Keratinocyte (primary cell): ENCODE results near the gene SCFD2. TPM values are rescaled to one million over a fixed set of nuclear protein-coding genes. Genes with fewer than 3 reads are reported as not detected.
A peak's percentile ranks its signal among the peaks of the same experiment; 100 is the strongest.

Experiments
- DNase-seq: peaks from one replicate; pipeline ENCODE4 v3.0.0-alpha.2; 2011; ENCODE audit warnings: low read depth, missing footprints, low spot score
- FAIRE-seq: peaks from 2 replicates; lab custom pipeline; 2011; peaks lifted over from hg19 to GRCh38; lab: Jason Lieb, UNC
- H2AFZ ChIP-seq: 2 replicates; pipeline ENCODE4 v1.6.0; 2012; ENCODE audit warnings: low read length, control low read depth, inconsistent platforms; ENCODE audit not compliant: control insufficient read depth
- H3K27ac ChIP-seq: 2 replicates; pipeline ENCODE4 v1.5.1; 2011; ENCODE audit warnings: low read length; ENCODE audit not compliant: control insufficient read depth, insufficient read depth
- H3K27me3 ChIP-seq: 3 replicates; pipeline ENCODE4 v1.6.0; 2011; ENCODE audit warnings: low read length; ENCODE audit not compliant: control insufficient read depth, insufficient read depth; ENCODE audit errors: extremely low read depth
- H3K36me3 ChIP-seq, 2 experiments: 2 replicates in 1 of 2; 3 replicates in 1 of 2; pipeline ENCODE4 v1.5.1; 2011; ENCODE audit warnings: low read length in 2 of 2, mild to moderate bottlenecking in 1 of 2; ENCODE audit not compliant: control insufficient read depth in 2 of 2, insufficient read depth in 2 of 2; ENCODE audit errors: extremely low read depth in 1 of 2
- H3K4me1 ChIP-seq: 3 replicates; pipeline ENCODE4 v1.5.1; 2011; ENCODE audit warnings: low read length; ENCODE audit not compliant: control insufficient read depth, insufficient read depth; ENCODE audit errors: extremely low read depth
- H3K4me2 ChIP-seq: 3 replicates; pipeline ENCODE4 v1.6.0; 2011; ENCODE audit warnings: low read depth, low read length; ENCODE audit not compliant: control insufficient read depth, insufficient read depth; ENCODE audit errors: extremely low read depth
- H3K4me3 ChIP-seq, 3 experiments: fragments of 200-600 bp in 1 of 3; sonication (generic) in 1 of 3; 2 replicates in 2 of 3; 3 replicates in 1 of 3; pipeline ENCODE4 v1.5.1; 2011 to 2016; ENCODE audit warnings: low read length in 3 of 3, mild to moderate bottlenecking in 3 of 3, control low read depth in 2 of 3, inconsistent platforms in 1 of 3, low read depth in 1 of 3, mixed read lengths in 1 of 3, mixed run types in 1 of 3, moderate library complexity in 1 of 3; ENCODE audit not compliant: control insufficient read depth in 2 of 3, insufficient read depth in 2 of 3; ENCODE audit errors: extremely low read depth in 1 of 3
- H3K79me2 ChIP-seq: 2 replicates; pipeline ENCODE4 v1.6.0; 2012; ENCODE audit warnings: low read length; ENCODE audit not compliant: control insufficient read depth, insufficient read depth
- H3K9ac ChIP-seq: 3 replicates; pipeline ENCODE4 v1.6.0; 2011; ENCODE audit warnings: low read length; ENCODE audit not compliant: control insufficient read depth, insufficient read depth; ENCODE audit errors: extremely low read depth
- H3K9me1 ChIP-seq: 3 replicates; pipeline ENCODE4 v1.6.0; 2011; ENCODE audit warnings: low read length; ENCODE audit not compliant: control insufficient read depth, insufficient read depth; ENCODE audit errors: extremely low read depth
- H3K9me3 ChIP-seq: 2 replicates; pipeline ENCODE4 v1.5.1; 2012; ENCODE audit warnings: low read depth, low read length; ENCODE audit not compliant: control insufficient read depth
- H4K20me1 ChIP-seq: 3 replicates; pipeline ENCODE4 v1.6.0; 2011; ENCODE audit warnings: low read length; ENCODE audit not compliant: control insufficient read depth, insufficient read depth; ENCODE audit errors: extremely low read depth
- CTCF ChIP-seq, 3 experiments: IDR thresholded peaks in 1 of 3; conservative IDR thresholded peaks in 1 of 3; optimal IDR thresholded peaks in 1 of 3; 2 replicates in 2 of 3; 3 replicates in 1 of 3; pipeline versions ENCODE3 to v1.5.1; 2011; ENCODE audit warnings: low read length in 3 of 3, mild to moderate bottlenecking in 3 of 3, moderate library complexity in 2 of 3, control low read depth in 1 of 3, inconsistent platforms in 1 of 3; ENCODE audit not compliant: insufficient read depth in 2 of 3; ENCODE audit errors: extremely low read depth in 1 of 3
- EZH2 ChIP-seq: IDR thresholded peaks from one replicate; pipeline ENCODE4 v1.6.1; 2012; ENCODE audit warnings: inconsistent platforms, mild to moderate bottlenecking, low read length, moderate library complexity
- dilution Hi-C: fragments of 300-500 bp; cut with MboI; formaldehyde crosslinking; loops from one replicate; pipeline ENCODE4 v1.7.0; 2020; ENCODE audit warnings: low sequenced_read_pairs; ENCODE audit not compliant: extremely low pct_ligation_motif_present
- polyA plus RNA-seq, 5 experiments: library from polyadenylated mRNA; depleted of rRNA in 3 of 5; stranded (reverse) in 3 of 5; stranded (forward) in 1 of 5; unstranded in 1 of 5; fragments of >200 nt; gene quantifications; 1 replicate in 1 of 5; 2 replicates in 3 of 5; 3 replicates in 1 of 5; pipeline versions ENCODE4 v1.2.1 to v1.2.3, GENCODE V29; 2011 to 2012; ENCODE audit warnings: missing spikeins in 2 of 5, low read depth in 1 of 5, low replicate concordance in 1 of 5

Gene SCFD2
- polyA plus RNA-seq, 1 donor (not counting 4 experiments of a cell fraction or from before 2014, with no cell fraction given) = 13.9 TPM

DNA sequence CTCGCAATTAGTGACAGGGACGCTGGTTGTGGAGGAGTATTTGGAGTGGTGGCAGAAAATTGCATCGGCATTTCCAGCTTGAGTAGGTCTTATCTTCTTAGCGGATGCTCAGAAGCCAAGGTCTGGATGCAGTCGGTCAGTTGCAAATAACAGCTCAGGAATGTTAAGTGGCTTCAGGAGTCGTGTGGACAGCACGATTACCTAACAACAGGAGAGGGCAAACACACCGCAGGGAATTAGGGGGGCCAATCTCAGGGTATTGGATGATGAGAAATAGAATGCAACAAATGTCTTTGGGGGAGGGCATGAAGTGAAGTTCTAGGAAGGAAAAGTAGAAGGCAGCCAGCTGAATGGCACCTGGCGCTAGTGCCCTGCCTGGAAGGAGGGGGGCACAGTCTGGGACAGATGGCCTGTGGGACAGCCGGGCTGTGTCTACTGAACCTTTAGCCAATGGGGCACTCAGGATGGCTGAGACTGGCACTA lies 492.0 kb downstream of the SCFD2 start:
- Histone ChIP-seq H3K36me3 (no peaks in the 10 kb centered on the region), H3K79me2 (no peaks in the 10 kb centered on the region), H3K4me2 (no peak overlapping the region), H3K4me3 (no peak overlapping the region), H3K9me3 (no peaks in the 10 kb centered on the region), H3K27me3 (no peaks in the 10 kb centered on the region), H3K9me1 (no peaks in the 10 kb centered on the region), H3K9ac (no peak overlapping the region), H3K4me1 (no peaks in the 10 kb centered on the region), H3K27ac (no peak overlapping the region), H2AFZ (no peak overlapping the region), H4K20me1 (no peaks in the 10 kb centered on the region)
- dilution Hi-C loops = no loop called here
- FAIRE-seq (no peak), DNase-seq (no peak)
- TF ChIP-seq EZH2 = no peak
- TF ChIP-seq CTCF (optimal IDR thresholded peaks at IDR 0.05 in 1 of 3, IDR thresholded peaks at IDR 0.05 in 1 of 3, conservative IDR thresholded peaks at IDR 0.05 in 1 of 3; ENCODE audit: extremely low read depth in 1 of 3, insufficient read depth in 2 of 3, low read length in 3 of 3) = no peak

DNA sequence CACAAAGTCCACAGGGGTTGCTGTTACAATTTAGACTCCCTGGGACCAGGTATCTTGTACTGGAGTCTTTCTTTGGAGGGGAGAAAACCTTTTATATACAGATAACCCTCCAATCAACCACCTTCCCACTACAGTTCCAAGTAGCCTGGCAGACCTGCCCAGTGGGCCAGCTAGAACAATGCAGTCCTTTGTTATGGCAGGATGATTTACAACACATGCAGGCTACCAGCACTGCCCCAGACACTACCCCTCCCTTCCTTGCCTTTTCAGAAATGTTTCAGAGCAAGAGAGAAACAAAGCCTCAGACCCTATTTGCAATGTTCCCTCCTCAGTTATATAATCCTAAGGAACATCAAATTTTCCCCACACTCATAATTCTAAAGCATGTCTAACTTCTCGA lies 492.7 kb downstream of the SCFD2 start:
- TF ChIP-seq EZH2 (no peak), CTCF (optimal IDR thresholded peaks at IDR 0.05 in 1 of 3, IDR thresholded peaks at IDR 0.05 in 1 of 3, conservative IDR thresholded peaks at IDR 0.05 in 1 of 3; ENCODE audit: extremely low read depth in 1 of 3, insufficient read depth in 2 of 3, low read length in 3 of 3) (no peak)
- H3K4me3 ChIP-seq = no peak overlapping the region
- no peaks in the 10 kb centered on the region for H3K36me3 ChIP-seq
- DNase-seq = no peak
- no peaks in the 10 kb centered on the region for H3K79me2 ChIP-seq
- no peaks in the 10 kb centered on the region for H3K9me1 ChIP-seq
- no peaks in the 10 kb centered on the region for H3K27me3 ChIP-seq
- H2AFZ ChIP-seq = no peak overlapping the region
- H3K4me1 ChIP-seq = no peaks in the 10 kb centered on the region
- FAIRE-seq = peak; percentile 56
- H3K9ac ChIP-seq = no peak overlapping the region
- dilution Hi-C loops = no loop called here
- no peak overlapping the region for H3K27ac ChIP-seq
- H4K20me1 ChIP-seq = no peaks in the 10 kb centered on the region
- no peak overlapping the region for H3K4me2 ChIP-seq
- no peaks in the 10 kb centered on the region for H3K9me3 ChIP-seq
